Naive thymus-derived CD4-positive, alpha-beta T cell (primary cell): Measurements from ENCODE around the gene ADCY4. TPM values are rescaled to one million over a fixed set of nuclear protein-coding genes. Genes with fewer than 3 reads are reported as not detected.

Experiments
- ATAC-seq: fragments of 150-1000 bp; cut with Tn5 transposase; 2 replicates; pipeline ENCODE4 v1.10.0; 2021; ENCODE audit warnings: mild to moderate bottlenecking, moderate library complexity
- CTCF ChIA-PET: fragments of 350-600 bp; sonication (Branson Sonifier 250); formaldehyde crosslinking; loops from one replicate; lab custom pipeline; 2021; ENCODE audit warnings: antibody characterized with exemption; lab: Charles Lee
- POLR2A ChIA-PET: fragments of 350-600 bp; sonication (Branson Sonifier 250); formaldehyde crosslinking; loops from one replicate; lab custom pipeline; 2021; ENCODE audit warnings: antibody characterized with exemption, inconsistent platforms; lab: Charles Lee
- DNase-seq, 9 donors: peaks; one replicate each; pipeline versions ENCODE4 v3.0.0 to v3.0.0-alpha.2; 2020 to 2022; ENCODE audit warnings: mixed read lengths in 1 of 9
- H3K27ac ChIP-seq: one replicate; pipeline ENCODE4 v1.7.0; 2013; ENCODE audit warnings: mild to moderate bottlenecking, low read depth, low read length, moderate library complexity
- H3K27me3 ChIP-seq, 2 donors: one replicate each; pipeline ENCODE4 v1.7.0; 2013; ENCODE audit warnings: low read length in 2 of 2, mild to moderate bottlenecking in 2 of 2, moderate library complexity in 2 of 2; ENCODE audit not compliant: control insufficient read depth in 2 of 2, insufficient read depth in 2 of 2
- H3K36me3 ChIP-seq, 3 experiments: 1 replicate in 2 of 3; 2 replicates in 1 of 3; pipeline ENCODE4 v1.7.0; 2013; ENCODE audit warnings: low read length in 3 of 3, mild to moderate bottlenecking in 3 of 3, moderate library complexity in 1 of 3; ENCODE audit not compliant: insufficient read depth in 3 of 3, control insufficient read depth in 2 of 3
- H3K4me1 ChIP-seq, 2 donors: one replicate each; pipeline ENCODE4 v1.7.0; 2013; ENCODE audit warnings: low read length in 2 of 2, mild to moderate bottlenecking in 2 of 2, moderate library complexity in 1 of 2; ENCODE audit not compliant: control insufficient read depth in 2 of 2, insufficient read depth in 2 of 2
- H3K4me3 ChIP-seq: 2 replicates; pipeline ENCODE4 v1.7.0; 2013; ENCODE audit warnings: mild to moderate bottlenecking, low read length
- H3K9me3 ChIP-seq, 3 experiments: 1 replicate in 2 of 3; 2 replicates in 1 of 3; pipeline ENCODE4 v1.7.0; 2013; ENCODE audit warnings: low read length in 3 of 3; ENCODE audit not compliant: control insufficient read depth in 2 of 3
- H3K27ac Mint-ChIP-seq, 9 donors: one replicate each; pipeline ENCODE4 v1.8.0; 2020 to 2022; ENCODE audit warnings: mixed read lengths in 9 of 9, mild to moderate bottlenecking in 8 of 9, moderate library complexity in 5 of 9, inconsistent platforms in 2 of 9
- H3K27me3 Mint-ChIP-seq, 5 donors: one replicate each; pipeline ENCODE4 v1.8.0; 2021 to 2022; ENCODE audit warnings: mixed read lengths in 5 of 5, mild to moderate bottlenecking in 1 of 5
- H3K36me3 Mint-ChIP-seq, 5 donors: one replicate each; pipeline ENCODE4 v1.8.0; 2020 to 2022; ENCODE audit warnings: mixed read lengths in 5 of 5, mild to moderate bottlenecking in 3 of 5, inconsistent platforms in 1 of 5
- H3K4me1 Mint-ChIP-seq, 7 donors: one replicate each; pipeline ENCODE4 v1.8.0; 2020 to 2022; ENCODE audit warnings: mixed read lengths in 7 of 7, mild to moderate bottlenecking in 3 of 7, inconsistent platforms in 1 of 7
- H3K4me3 Mint-ChIP-seq, 10 donors: one replicate each; pipeline ENCODE4 v1.8.0; 2020 to 2022; ENCODE audit warnings: mild to moderate bottlenecking in 10 of 10, mixed read lengths in 10 of 10, moderate library complexity in 6 of 10, inconsistent platforms in 2 of 10
- H3K9me3 Mint-ChIP-seq, 11 donors: one replicate each; pipeline ENCODE4 v1.8.0; 2020 to 2022; ENCODE audit warnings: mixed read lengths in 11 of 11, mild to moderate bottlenecking in 4 of 11, inconsistent platforms in 1 of 11, moderate library complexity in 1 of 11
- intact Hi-C, 2 donors: fragments of 100-400 bp; cut with micrococcal nuclease; formaldehyde crosslinking; loops; one replicate each; pipeline ENCODE4 v1.15.1; 2023
- polyA plus RNA-seq, 2 donors: library from polyadenylated mRNA; unstranded; fragments of 300-500 nt; fragmentation: Illumina TruSeq; gene quantifications; one replicate each; pipeline ENCODE4 v1.2.3, GENCODE V29; 2021
- total RNA-seq, 6 experiments: library from RNA in 5 of 6; stranded (reverse) in 5 of 6; gene quantifications; 1 replicate in 5 of 6; 2 replicates in 1 of 6; pipeline ENCODE4 v1.2.3 and lab custom pipeline; 2021 to 2026

Gene ADCY4
- total and polyA plus RNA-seq, 7 experiments from 2014 or later: 0.25 to 10.2 (median 5.6) TPM; not detected in 1

DNA sequence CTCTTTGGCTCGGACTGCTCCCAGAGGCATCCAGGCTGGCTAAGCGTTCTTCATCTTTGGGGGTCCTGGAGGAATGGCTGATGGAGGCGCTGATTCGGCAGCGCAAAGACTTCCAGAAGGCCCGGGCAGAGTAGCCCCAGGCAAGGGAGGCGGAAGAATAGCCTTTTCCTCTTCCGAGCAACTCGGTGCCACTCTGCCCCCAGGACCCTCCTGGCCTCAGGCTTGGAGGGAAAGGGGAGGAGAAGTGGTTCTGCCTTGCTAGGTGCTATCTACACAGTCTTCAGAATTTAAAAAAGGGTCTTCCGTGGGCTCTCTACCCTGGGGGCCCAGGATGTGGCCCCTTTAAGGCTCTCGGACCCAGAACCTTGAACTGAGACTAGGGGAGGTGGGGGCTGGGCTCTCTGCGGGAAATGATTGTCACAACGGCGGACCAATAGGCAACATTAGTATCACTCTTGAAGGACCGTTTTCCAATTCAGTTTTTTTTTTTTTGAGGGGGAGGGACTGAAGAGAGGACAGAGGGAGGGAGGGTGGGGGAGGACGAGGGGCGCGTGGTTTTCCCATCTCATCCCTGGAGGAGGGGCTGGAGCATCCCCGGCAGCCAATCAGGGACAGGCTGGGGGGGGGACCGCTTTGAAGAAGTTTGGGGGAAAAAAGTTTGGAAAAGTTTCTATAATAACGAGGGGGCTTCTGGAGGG lies 32.8 kb upstream of the ADCY4 start, which contains the start of gene NFATC4:
NFATC4 (plus strand) TSS at position 671 of the 698 bp plus-strand sequence. CDS start 157 bp downstream, outside the sequence.
- Histone ChIP-seq H3K27me3 (peaks cover 10 to 20% of the 10 kb centered on the region in 2 donors), H3K4me1 (peaks cover 12 to 26% of the 10 kb centered on the region in 2 donors), H3K27ac (no peak within 1 kb of the TSS), H3K4me3 (peak within 1 kb of the TSS; percentile 43), H3K36me3 (no peaks in the 10 kb centered on the region), H3K9me3 (no peaks in the 10 kb centered on the region)
- ChIA-PET POLR2A (no interaction called here), CTCF (no interaction called here)
- Mint-ChIP-seq H3K36me3 (no peaks in the 10 kb centered on the region), H3K27ac (peak within 1 kb of the TSS in 1 of 9 donors; percentile 45), H3K27me3 (peaks cover 30 to 60% (median 40%) of the 10 kb centered on the region in 5 donors), H3K4me3 (peak within 1 kb of the TSS; percentile 54 to 88 (median 82)), H3K4me1 (peaks cover 23 to 36% (median 29%) of the 10 kb centered on the region in 7 donors), H3K9me3 (peaks cover 0 to 2% (median 0%) of the 10 kb centered on the region in 11 donors)
- intact Hi-C loops: loop anchor here in 1 of 2 donors (2.0 to 5.0 kb wide), 3 partner anchors 27 to 45 kb away; no protein-coding TSS in a partner anchor
- ATAC-seq (no peak), DNase-seq (peak in 1 of 9 donors; percentile 10)

DNA sequence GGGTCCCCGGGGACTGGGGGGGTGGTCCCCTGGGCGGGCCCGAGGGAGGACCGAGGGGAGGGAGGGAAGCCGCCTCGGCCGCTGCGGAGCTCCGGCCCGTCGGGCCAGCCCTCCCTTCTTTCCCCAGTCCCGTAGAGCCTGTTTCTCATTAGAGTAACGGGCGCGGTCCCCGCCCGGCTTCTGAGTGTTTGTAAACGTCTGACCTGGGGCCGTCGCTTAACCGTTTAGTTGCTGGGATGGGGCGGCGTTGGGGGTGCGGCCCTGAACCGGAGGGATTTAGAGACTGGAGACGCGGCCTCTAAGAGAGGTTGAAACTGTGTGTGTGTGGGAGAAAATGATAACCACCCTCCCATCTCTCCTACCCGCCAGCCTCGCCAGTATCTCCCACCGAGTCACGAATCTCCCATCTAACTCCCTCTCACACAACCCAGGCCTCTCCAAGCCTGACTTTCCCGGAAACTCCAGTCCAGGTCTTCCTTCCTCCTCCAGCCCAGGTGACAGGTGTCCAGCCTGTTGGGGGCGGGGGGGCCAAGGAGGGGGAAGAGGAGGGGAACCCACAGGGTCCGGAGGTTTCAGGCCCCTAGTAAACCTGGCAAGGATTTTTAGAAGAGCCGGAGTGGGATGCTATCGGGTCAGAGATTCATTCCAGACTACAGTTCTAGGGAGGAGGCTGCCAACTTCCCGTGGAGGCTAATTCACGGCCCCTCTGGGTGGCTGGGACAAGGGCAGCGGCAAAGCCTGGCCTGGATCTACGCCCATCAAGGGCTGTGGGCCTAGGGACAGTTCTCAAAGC lies 32.0 kb upstream of the ADCY4 start:
- H3K4me3 Mint-ChIP-seq: peak overlapping the region; percentile 54 to 88 (median 82)

DNA sequence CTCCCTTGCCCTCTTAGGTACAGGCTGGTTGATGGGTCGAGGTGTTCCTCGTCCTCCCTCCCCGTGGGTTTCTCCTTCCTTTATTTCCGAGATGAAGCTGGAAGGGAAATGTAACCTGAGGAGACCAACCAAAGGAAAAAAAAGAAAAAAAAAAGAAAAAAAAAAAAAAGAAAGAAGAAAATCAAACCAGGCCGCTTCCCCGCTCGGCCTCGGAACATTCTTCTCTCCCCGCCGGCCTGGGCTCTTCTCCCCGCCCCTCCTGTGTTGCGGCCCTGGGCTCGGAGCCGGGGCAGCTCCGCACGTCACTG lies 31.5 kb upstream of the ADCY4 start:
- POLR2A ChIA-PET: interaction anchor here (0.5 to 2.1 kb wide), 4 partner anchors 31 to 64 kb away, joined by 3 to 27 read pairs (median 5); partner anchors contain the start of genes ADCY4, CBLN3 and KHNYN
- peak in 2 of 9 donors; percentile 8 to 23 for DNase-seq
- Mint-ChIP-seq H3K4me3 (peak overlapping the region in 9 of 10 donors; percentile 14 to 84 (median 81)), H3K9me3 (peaks cover 0 to 2% (median 0%) of the 10 kb centered on the region in 11 donors), H3K27ac (no peak overlapping the region), H3K36me3 (no peaks in the 10 kb centered on the region), H3K27me3 (peaks cover 38 to 70% (median 49%) of the 10 kb centered on the region in 5 donors), H3K4me1 (peaks cover 23 to 36% (median 29%) of the 10 kb centered on the region in 7 donors)
- H3K4me3 ChIP-seq: peak overlapping the region; percentile 43
- CTCF ChIA-PET: interaction anchor here (0.7 to 2.3 kb wide), 4 partner anchors 53 to 1117 kb away, joined by 3 to 19 read pairs (median 3); no protein-coding TSS in a partner anchor
- peaks cover 12 to 26% of the 10 kb centered on the region in 2 donors for H3K4me1 ChIP-seq
- H3K27ac ChIP-seq: no peak overlapping the region
- H3K9me3 ChIP-seq: no peaks in the 10 kb centered on the region
- intact Hi-C loops: loop anchor here in 1 of 2 donors (2.0 to 5.0 kb wide), 3 partner anchors 26 to 46 kb away; no protein-coding TSS in a partner anchor
- H3K27me3 ChIP-seq: peaks cover 10 to 23% of the 10 kb centered on the region in 2 donors
- no peaks in the 10 kb centered on the region for H3K36me3 ChIP-seq
- no peak for ATAC-seq

More for the DNA sequence above, 32.0 kb upstream of the ADCY4 start:
- Mint-ChIP-seq H3K9me3 (peaks cover 0 to 2% (median 0%) of the 10 kb centered on the region in 11 donors), H3K27ac (peak overlapping the region in 1 of 9 donors; percentile 45), H3K27me3 (peaks cover 33 to 67% (median 43%) of the 10 kb centered on the region in 5 donors), H3K36me3 (no peaks in the 10 kb centered on the region), H3K4me1 (peaks cover 23 to 36% (median 29%) of the 10 kb centered on the region in 7 donors)
- H3K27ac ChIP-seq: no peak overlapping the region
- ATAC-seq (peak; percentile 51), DNase-seq (peak in 7 of 9 donors; percentile 12 to 25 (median 19))
- peaks cover 10 to 23% of the 10 kb centered on the region in 2 donors for H3K27me3 ChIP-seq
- intact Hi-C loops: loop anchor here in 1 of 2 donors (2.0 to 5.0 kb wide), 3 partner anchors 26 to 45 kb away; no protein-coding TSS in a partner anchor
- H3K9me3 ChIP-seq: no peaks in the 10 kb centered on the region
- ChIA-PET POLR2A (interaction anchor here (0.5 to 2.1 kb wide), 4 partner anchors 32 to 64 kb away, joined by 3 to 27 read pairs (median 5); partner anchors contain the start of genes ADCY4, CBLN3 and KHNYN), CTCF (interaction anchor here (0.7 to 2.3 kb wide), 3 partner anchors 53 to 65 kb away, joined by 3 to 19 read pairs (median 3); no protein-coding TSS in a partner anchor)
- H3K4me1 ChIP-seq: peaks cover 12 to 26% of the 10 kb centered on the region in 2 donors
- H3K36me3 ChIP-seq: no peaks in the 10 kb centered on the region
- H3K4me3 ChIP-seq: peak overlapping the region; percentile 43

DNA sequence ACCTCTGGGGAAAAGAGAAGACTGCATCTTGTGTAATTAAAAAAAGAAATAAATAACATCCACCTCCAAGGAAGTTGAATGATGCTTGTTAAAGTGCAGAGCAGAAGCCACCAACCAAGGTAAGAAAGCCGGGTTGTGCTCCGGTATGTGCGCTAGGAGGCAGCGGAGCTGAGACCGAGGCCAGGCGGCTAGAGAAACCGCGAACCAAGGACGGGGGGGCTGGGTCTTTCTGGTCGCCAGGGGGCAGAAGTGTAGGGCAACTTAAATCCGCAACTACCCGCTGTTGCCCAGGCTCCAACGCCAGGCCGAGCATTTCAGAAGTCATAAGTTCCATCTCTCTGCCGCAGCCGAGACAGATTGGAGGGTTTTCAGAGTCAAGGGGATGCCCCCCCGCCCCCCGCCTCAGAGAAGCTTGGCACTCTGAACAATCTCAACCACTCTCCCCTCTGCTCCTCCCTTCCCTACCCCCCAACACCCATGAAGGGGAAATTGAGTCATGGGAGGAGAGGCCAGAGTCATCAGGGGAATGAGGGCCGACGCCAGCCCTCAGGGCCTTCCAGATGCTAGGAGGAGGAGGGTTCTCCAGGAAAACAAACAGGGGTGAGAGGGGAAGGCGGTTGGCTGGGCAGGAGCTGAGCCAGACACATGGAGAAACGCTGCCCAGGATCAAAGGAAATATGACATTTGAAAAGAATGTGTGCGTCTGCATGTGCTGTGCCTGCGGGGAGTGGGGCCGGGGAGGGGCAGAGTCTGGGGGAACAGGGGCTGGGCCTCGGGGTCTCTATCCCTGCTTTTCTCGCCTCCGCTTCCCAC lies 30.9 kb upstream of the ADCY4 start:
- Histone ChIP-seq H3K4me3 (no peak overlapping the region), H3K9me3 (no peaks in the 10 kb centered on the region), H3K27me3 (peaks cover 10 to 23% of the 10 kb centered on the region in 2 donors), H3K4me1 (peaks cover 12 to 26% of the 10 kb centered on the region in 2 donors), H3K27ac (no peak overlapping the region), H3K36me3 (no peaks in the 10 kb centered on the region)
- CTCF ChIA-PET: interaction anchor here (0.6 to 2.3 kb wide), 6 partner anchors 34 to 1116 kb away, joined by 3 to 19 read pairs (median 3); no protein-coding TSS in a partner anchor
- intact Hi-C loops: loop anchor here (1.0 to 5.0 kb wide), 5 partner anchors 25 to 70 kb away; no protein-coding TSS in a partner anchor
- Mint-ChIP-seq H3K36me3 (peaks cover 0 to under 1% (median 0%) of the 10 kb centered on the region in 5 donors), H3K4me1 (peaks cover 23 to 36% (median 29%) of the 10 kb centered on the region in 7 donors), H3K27ac (peak overlapping the region in 3 of 9 donors; percentile 12 to 48 (median 19)), H3K27me3 (peaks cover 37 to 67% (median 52%) of the 10 kb centered on the region in 5 donors), H3K4me3 (peak overlapping the region; percentile 50 to 85 (median 82)), H3K9me3 (peaks cover 0 to 2% (median 0%) of the 10 kb centered on the region in 11 donors)
- DNase-seq (peak; percentile 25 to 56 (median 38)), ATAC-seq (peak; percentile 81)
- POLR2A ChIA-PET: interaction anchor here (0.5 to 2.1 kb wide), 5 partner anchors 26 to 76 kb away, joined by 3 to 27 read pairs (median 3); partner anchors contain the start of genes ADCY4, CBLN3 and KHNYN

DNA sequence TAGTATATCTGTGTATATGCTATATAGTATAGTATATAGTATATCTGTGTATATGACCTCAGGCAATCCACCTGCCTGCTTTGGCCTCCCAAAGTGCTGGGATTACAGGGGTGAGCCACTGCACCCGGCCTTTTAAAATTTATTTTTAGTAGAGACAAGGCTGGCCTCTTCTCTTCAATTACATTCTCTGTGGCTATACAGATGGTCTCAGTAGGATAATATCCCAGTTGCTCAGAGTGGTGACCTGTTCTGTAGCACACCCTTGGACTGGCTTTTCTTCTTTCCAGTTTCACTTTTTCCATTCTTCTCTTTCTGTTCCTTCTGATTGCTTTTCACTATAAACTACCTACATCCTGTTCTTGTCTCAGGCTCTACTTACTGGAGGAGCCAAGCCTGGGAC lies 30.0 kb upstream of the ADCY4 start:
- H3K36me3 Mint-ChIP-seq: peaks cover 0 to 5% (median 0%) of the 10 kb centered on the region in 5 donors
- ChIA-PET POLR2A (interaction anchor here (2.1 kb wide), 1 partner anchor 66 kb away, joined by 27 read pairs; the partner anchor contains the start of genes CBLN3 and KHNYN), CTCF (interaction anchor here (0.8 to 2.3 kb wide), 2 partner anchors 33 to 67 kb away, joined by 3 to 19 read pairs; no protein-coding TSS in a partner anchor)
- H3K4me3 Mint-ChIP-seq: peak overlapping the region in 1 of 10 donors; percentile 21
- ATAC-seq (no peak), DNase-seq (no peak)
- Histone ChIP-seq H3K4me1 (peaks cover 12 to 26% of the 10 kb centered on the region in 2 donors), H3K27me3 (peaks cover 10 to 23% of the 10 kb centered on the region in 2 donors), H3K9me3 (peaks cover 0 to 5% (median 0%) of the 10 kb centered on the region in 3 experiments), H3K4me3 (no peak overlapping the region), H3K36me3 (no peaks in the 10 kb centered on the region), H3K27ac (no peak overlapping the region)
- H3K4me1 Mint-ChIP-seq: peaks cover 23 to 36% (median 29%) of the 10 kb centered on the region in 7 donors
- H3K9me3 Mint-ChIP-seq: peaks cover 0 to 10% (median 4%) of the 10 kb centered on the region in 11 donors
- intact Hi-C loops: loop anchor here (1.0 to 5.0 kb wide), 3 partner anchors 47 to 71 kb away; no protein-coding TSS in a partner anchor
- H3K27ac Mint-ChIP-seq: no peak overlapping the region
- H3K27me3 Mint-ChIP-seq: peaks cover 42 to 73% (median 56%) of the 10 kb centered on the region in 5 donors
